ENCODE measurements around the gene TTC36.

DNA sequence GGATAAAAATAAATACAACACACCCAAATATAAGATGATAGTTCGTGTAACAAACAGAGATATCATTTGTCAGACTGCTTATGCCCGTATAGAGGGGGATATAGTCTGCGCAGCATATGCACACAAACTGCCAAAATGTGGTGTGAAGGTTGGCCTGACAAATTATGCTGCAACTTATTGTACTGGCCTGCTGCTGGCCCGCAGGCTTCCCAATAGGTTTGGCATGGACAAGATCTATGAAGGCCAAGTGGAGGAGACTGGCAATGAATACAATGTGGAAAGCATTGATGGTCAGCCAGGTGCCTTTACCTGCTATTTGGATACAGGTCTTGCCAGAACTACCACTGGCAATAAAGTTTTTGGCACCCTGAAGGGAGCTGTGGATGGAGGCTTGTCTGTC, 33.5 kb downstream of the TTC36 start:
- TF ChIP-seq POLR2A (IDR thresholded peaks at IDR 0.05) = no peak
- TF ChIP-seq, protein P1, sequence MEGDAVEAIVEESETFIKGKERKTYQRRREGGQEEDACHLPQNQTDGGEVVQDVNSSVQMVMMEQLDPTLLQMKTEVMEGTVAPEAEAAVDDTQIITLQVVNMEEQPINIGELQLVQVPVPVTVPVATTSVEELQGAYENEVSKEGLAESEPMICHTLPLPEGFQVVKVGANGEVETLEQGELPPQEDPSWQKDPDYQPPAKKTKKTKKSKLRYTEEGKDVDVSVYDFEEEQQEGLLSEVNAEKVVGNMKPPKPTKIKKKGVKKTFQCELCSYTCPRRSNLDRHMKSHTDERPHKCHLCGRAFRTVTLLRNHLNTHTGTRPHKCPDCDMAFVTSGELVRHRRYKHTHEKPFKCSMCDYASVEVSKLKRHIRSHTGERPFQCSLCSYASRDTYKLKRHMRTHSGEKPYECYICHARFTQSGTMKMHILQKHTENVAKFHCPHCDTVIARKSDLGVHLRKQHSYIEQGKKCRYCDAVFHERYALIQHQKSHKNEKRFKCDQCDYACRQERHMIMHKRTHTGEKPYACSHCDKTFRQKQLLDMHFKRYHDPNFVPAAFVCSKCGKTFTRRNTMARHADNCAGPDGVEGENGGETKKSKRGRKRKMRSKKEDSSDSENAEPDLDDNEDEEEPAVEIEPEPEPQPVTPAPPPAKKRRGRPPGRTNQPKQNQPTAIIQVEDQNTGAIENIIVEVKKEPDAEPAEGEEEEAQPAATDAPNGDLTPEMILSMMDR (IDR thresholded peaks at IDR 0.05) = no peak

All from heart left ventricle (tissue), 13 donors.